ENCODE results near the gene TARBP1. TPM values are rescaled to one million over a fixed set of nuclear protein-coding genes. Genes with fewer than 3 reads are reported as not detected.

TARBP1 gene
- total RNA-seq, 1 donor from 2014 or later: 39.6 TPM

DNA sequence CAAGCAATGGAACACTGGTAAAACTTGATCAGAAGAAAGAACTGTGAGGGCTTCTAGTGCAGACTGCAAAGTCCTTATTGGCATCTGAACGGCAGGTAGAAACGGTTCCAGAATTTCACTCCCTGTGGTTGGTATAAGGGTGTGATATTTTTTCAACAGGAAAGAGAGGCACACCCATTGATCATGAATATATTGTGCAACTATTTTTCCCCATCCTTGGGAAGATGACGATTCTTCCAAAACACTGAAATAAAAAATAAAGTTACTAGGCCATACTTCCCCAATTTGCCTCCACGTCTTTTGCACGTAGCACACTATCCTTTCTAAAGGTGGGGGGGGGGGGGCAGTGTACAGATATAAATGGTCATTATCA, 49.6 kb downstream of the TARBP1 start:
- no peaks in the 10 kb centered on the region for H3K27me3 Mint-ChIP-seq (ENCODE audit: unreplicated experiment)
- no peaks in the 10 kb centered on the region for H3K9me3 Mint-ChIP-seq (ENCODE audit: unreplicated experiment)
- TF ChIP-seq, protein P1, sequence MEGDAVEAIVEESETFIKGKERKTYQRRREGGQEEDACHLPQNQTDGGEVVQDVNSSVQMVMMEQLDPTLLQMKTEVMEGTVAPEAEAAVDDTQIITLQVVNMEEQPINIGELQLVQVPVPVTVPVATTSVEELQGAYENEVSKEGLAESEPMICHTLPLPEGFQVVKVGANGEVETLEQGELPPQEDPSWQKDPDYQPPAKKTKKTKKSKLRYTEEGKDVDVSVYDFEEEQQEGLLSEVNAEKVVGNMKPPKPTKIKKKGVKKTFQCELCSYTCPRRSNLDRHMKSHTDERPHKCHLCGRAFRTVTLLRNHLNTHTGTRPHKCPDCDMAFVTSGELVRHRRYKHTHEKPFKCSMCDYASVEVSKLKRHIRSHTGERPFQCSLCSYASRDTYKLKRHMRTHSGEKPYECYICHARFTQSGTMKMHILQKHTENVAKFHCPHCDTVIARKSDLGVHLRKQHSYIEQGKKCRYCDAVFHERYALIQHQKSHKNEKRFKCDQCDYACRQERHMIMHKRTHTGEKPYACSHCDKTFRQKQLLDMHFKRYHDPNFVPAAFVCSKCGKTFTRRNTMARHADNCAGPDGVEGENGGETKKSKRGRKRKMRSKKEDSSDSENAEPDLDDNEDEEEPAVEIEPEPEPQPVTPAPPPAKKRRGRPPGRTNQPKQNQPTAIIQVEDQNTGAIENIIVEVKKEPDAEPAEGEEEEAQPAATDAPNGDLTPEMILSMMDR (IDR thresholded peaks at IDR 0.05; ENCODE audit: unreplicated experiment): no peak
- H3K36me3 Mint-ChIP-seq (ENCODE audit: low read depth, unreplicated experiment): peaks cover 28% of the 10 kb centered on the region
- no peak overlapping the region for H3K27ac Mint-ChIP-seq (ENCODE audit: unreplicated experiment)
- no peak overlapping the region for H3K4me3 Mint-ChIP-seq (ENCODE audit: unreplicated experiment)
- DNase-seq (ENCODE audit: low spot score): no peak
- H3K4me1 Mint-ChIP-seq (ENCODE audit: unreplicated experiment): no peaks in the 10 kb centered on the region

DNA sequence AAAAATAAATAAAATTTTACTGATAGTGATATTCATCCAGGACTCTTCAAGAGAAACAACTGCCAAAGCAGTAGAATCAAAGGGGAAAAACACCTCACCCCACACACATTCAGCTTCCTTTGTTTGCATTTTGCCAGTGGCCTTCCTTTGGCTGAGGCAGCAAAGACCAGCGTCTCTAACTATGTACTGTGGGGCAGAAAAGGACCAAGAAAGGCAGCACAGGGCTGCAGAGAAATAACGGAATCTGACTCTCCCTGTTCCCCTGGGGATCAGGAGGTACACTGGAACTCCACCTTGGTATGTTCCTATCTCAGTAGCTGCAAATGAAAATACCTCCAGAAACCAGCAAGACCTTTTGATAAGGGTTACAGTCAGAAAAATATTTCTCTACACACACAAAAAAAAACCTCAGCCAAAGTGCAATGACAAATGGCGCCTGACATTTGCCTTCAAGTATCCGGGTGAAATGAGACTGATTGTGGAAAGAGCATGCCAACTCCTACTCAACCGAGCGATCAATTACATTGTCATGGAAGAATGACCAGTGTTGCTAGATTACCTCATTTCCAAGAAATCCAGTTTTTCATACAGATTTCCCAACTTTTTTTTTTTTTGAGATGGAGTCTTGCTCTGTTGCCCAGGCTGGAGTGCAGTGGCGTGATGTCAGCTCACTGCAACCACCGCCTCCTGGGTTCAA, 50.9 kb downstream of the TARBP1 start:
- Mint-ChIP-seq H3K27me3 (ENCODE audit: unreplicated experiment) (no peaks in the 10 kb centered on the region), H3K4me1 (ENCODE audit: unreplicated experiment) (no peaks in the 10 kb centered on the region), H3K9me3 (ENCODE audit: unreplicated experiment) (no peaks in the 10 kb centered on the region), H3K27ac (ENCODE audit: unreplicated experiment) (no peak overlapping the region), H3K4me3 (ENCODE audit: unreplicated experiment) (no peak overlapping the region), H3K36me3 (ENCODE audit: low read depth, unreplicated experiment) (peaks cover 22% of the 10 kb centered on the region)
- peak; percentile 4 for DNase-seq (ENCODE audit: low spot score)
- TF ChIP-seq, protein P1 (IDR thresholded peaks at IDR 0.05; ENCODE audit: unreplicated experiment): no peak

GRCh38 chr1:234413990-234414389, 65.0 kb downstream of the TARBP1 start:
- no peak for DNase-seq (ENCODE audit: low spot score)
- peaks cover 2% of the 10 kb centered on the region for H3K27me3 Mint-ChIP-seq (ENCODE audit: unreplicated experiment)
- no peak overlapping the region for H3K4me3 Mint-ChIP-seq (ENCODE audit: unreplicated experiment)
- no peak overlapping the region for H3K27ac Mint-ChIP-seq (ENCODE audit: unreplicated experiment)
- TF ChIP-seq, protein P1 (IDR thresholded peaks at IDR 0.05; ENCODE audit: unreplicated experiment): no peak
- H3K9me3 Mint-ChIP-seq (ENCODE audit: unreplicated experiment): no peaks in the 10 kb centered on the region
- peaks cover 10% of the 10 kb centered on the region for H3K36me3 Mint-ChIP-seq (ENCODE audit: low read depth, unreplicated experiment)
- no peaks in the 10 kb centered on the region for H3K4me1 Mint-ChIP-seq (ENCODE audit: unreplicated experiment)

DNA sequence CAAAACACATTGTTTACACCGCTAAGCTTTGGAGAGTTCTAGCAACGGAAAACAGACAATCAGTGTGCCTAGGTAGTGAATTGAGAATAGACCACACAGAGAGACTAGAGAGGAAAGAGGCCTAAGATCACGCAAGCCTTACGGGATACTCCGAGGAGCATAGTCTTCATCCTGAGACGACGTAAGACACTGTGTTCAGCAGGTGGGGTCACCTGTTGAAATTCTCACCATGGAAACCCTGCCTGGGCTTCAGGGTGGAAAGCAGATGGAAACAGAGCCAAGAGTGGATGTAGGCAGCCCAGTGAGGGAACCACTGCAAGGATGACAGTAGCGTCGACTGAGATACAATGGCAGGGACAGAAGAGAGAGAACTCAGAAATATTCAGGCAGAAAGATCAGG, 65.5 kb downstream of the TARBP1 start:
- DNase-seq (ENCODE audit: low spot score): no peak
- Mint-ChIP-seq H3K4me1 (ENCODE audit: unreplicated experiment) (no peaks in the 10 kb centered on the region), H3K27ac (ENCODE audit: unreplicated experiment) (no peak overlapping the region), H3K27me3 (ENCODE audit: unreplicated experiment) (peaks cover 2% of the 10 kb centered on the region), H3K9me3 (ENCODE audit: unreplicated experiment) (no peaks in the 10 kb centered on the region), H3K4me3 (ENCODE audit: unreplicated experiment) (no peak overlapping the region), H3K36me3 (ENCODE audit: low read depth, unreplicated experiment) (peaks cover 13% of the 10 kb centered on the region)
- TF ChIP-seq, protein P1 (IDR thresholded peaks at IDR 0.05; ENCODE audit: unreplicated experiment): no peak

DNA sequence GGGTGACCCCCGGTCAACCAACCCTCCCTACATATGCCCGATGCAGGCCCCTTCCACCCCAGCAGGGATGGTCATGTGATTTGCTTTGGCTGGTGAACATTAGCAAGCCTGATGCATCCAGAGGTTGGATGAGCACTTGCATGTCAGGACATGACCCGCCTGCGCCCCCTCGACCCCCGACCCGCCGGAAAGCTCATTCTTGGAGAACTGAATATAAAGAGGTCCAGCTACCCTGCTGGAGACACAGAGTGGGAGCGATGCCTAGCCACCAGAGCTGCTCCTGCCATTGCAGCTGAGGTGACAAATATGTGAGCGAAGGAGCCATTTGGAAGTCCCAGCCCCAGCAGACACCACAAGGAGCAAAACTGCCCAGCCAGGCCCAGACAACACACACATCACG, 66.1 kb downstream of the TARBP1 start:
- Mint-ChIP-seq H3K9me3 (ENCODE audit: unreplicated experiment) (no peaks in the 10 kb centered on the region), H3K36me3 (ENCODE audit: low read depth, unreplicated experiment) (peaks cover 16% of the 10 kb centered on the region), H3K27me3 (ENCODE audit: unreplicated experiment) (peaks cover 2% of the 10 kb centered on the region), H3K4me1 (ENCODE audit: unreplicated experiment) (no peaks in the 10 kb centered on the region), H3K4me3 (ENCODE audit: unreplicated experiment) (no peak overlapping the region), H3K27ac (ENCODE audit: unreplicated experiment) (no peak overlapping the region)
- no peak for DNase-seq (ENCODE audit: low spot score)
- TF ChIP-seq, protein P1 (IDR thresholded peaks at IDR 0.05; ENCODE audit: unreplicated experiment): no peak

Measured in endothelial cell (in vitro differentiated cells).